Keratinocyte (primary cell): ENCODE data around the gene MMP19. TPM values are rescaled to one million over a fixed set of nuclear protein-coding genes. Genes with fewer than 3 reads are reported as not detected.

Experiments used
- DNase-seq: peaks from one replicate; pipeline ENCODE4 v3.0.0-alpha.2; 2011; ENCODE audit warnings: low read depth, missing footprints, low spot score
- FAIRE-seq: peaks from 2 replicates; lab custom pipeline; 2011; peaks lifted over from hg19 to GRCh38; lab: Jason Lieb, UNC
- H2AFZ ChIP-seq: 2 replicates; pipeline ENCODE4 v1.6.0; 2012; ENCODE audit warnings: low read length, control low read depth, inconsistent platforms; ENCODE audit not compliant: control insufficient read depth
- H3K27ac ChIP-seq: 2 replicates; pipeline ENCODE4 v1.5.1; 2011; ENCODE audit warnings: low read length; ENCODE audit not compliant: control insufficient read depth, insufficient read depth
- H3K27me3 ChIP-seq: 3 replicates; pipeline ENCODE4 v1.6.0; 2011; ENCODE audit warnings: low read length; ENCODE audit not compliant: control insufficient read depth, insufficient read depth; ENCODE audit errors: extremely low read depth
- H3K36me3 ChIP-seq, 2 experiments: 2 replicates in 1 of 2; 3 replicates in 1 of 2; pipeline ENCODE4 v1.5.1; 2011; ENCODE audit warnings: low read length in 2 of 2, mild to moderate bottlenecking in 1 of 2; ENCODE audit not compliant: control insufficient read depth in 2 of 2, insufficient read depth in 2 of 2; ENCODE audit errors: extremely low read depth in 1 of 2
- H3K4me1 ChIP-seq: 3 replicates; pipeline ENCODE4 v1.5.1; 2011; ENCODE audit warnings: low read length; ENCODE audit not compliant: control insufficient read depth, insufficient read depth; ENCODE audit errors: extremely low read depth
- H3K4me2 ChIP-seq: 3 replicates; pipeline ENCODE4 v1.6.0; 2011; ENCODE audit warnings: low read depth, low read length; ENCODE audit not compliant: control insufficient read depth, insufficient read depth; ENCODE audit errors: extremely low read depth
- H3K4me3 ChIP-seq, 3 experiments: fragments of 200-600 bp in 1 of 3; sonication (generic) in 1 of 3; 2 replicates in 2 of 3; 3 replicates in 1 of 3; pipeline ENCODE4 v1.5.1; 2011 to 2016; ENCODE audit warnings: low read length in 3 of 3, mild to moderate bottlenecking in 3 of 3, control low read depth in 2 of 3, inconsistent platforms in 1 of 3, low read depth in 1 of 3, mixed read lengths in 1 of 3, mixed run types in 1 of 3, moderate library complexity in 1 of 3; ENCODE audit not compliant: control insufficient read depth in 2 of 3, insufficient read depth in 2 of 3; ENCODE audit errors: extremely low read depth in 1 of 3
- H3K79me2 ChIP-seq: 2 replicates; pipeline ENCODE4 v1.6.0; 2012; ENCODE audit warnings: low read length; ENCODE audit not compliant: control insufficient read depth, insufficient read depth
- H3K9ac ChIP-seq: 3 replicates; pipeline ENCODE4 v1.6.0; 2011; ENCODE audit warnings: low read length; ENCODE audit not compliant: control insufficient read depth, insufficient read depth; ENCODE audit errors: extremely low read depth
- H3K9me1 ChIP-seq: 3 replicates; pipeline ENCODE4 v1.6.0; 2011; ENCODE audit warnings: low read length; ENCODE audit not compliant: control insufficient read depth, insufficient read depth; ENCODE audit errors: extremely low read depth
- H3K9me3 ChIP-seq: 2 replicates; pipeline ENCODE4 v1.5.1; 2012; ENCODE audit warnings: low read depth, low read length; ENCODE audit not compliant: control insufficient read depth
- H4K20me1 ChIP-seq: 3 replicates; pipeline ENCODE4 v1.6.0; 2011; ENCODE audit warnings: low read length; ENCODE audit not compliant: control insufficient read depth, insufficient read depth; ENCODE audit errors: extremely low read depth
- CTCF ChIP-seq, 3 experiments: IDR thresholded peaks in 1 of 3; conservative IDR thresholded peaks in 1 of 3; optimal IDR thresholded peaks in 1 of 3; 2 replicates in 2 of 3; 3 replicates in 1 of 3; pipeline versions ENCODE3 to v1.5.1; 2011; ENCODE audit warnings: low read length in 3 of 3, mild to moderate bottlenecking in 3 of 3, moderate library complexity in 2 of 3, control low read depth in 1 of 3, inconsistent platforms in 1 of 3; ENCODE audit not compliant: insufficient read depth in 2 of 3; ENCODE audit errors: extremely low read depth in 1 of 3
- EZH2 ChIP-seq: IDR thresholded peaks from one replicate; pipeline ENCODE4 v1.6.1; 2012; ENCODE audit warnings: inconsistent platforms, mild to moderate bottlenecking, low read length, moderate library complexity
- dilution Hi-C: fragments of 300-500 bp; cut with MboI; formaldehyde crosslinking; loops from one replicate; pipeline ENCODE4 v1.7.0; 2020; ENCODE audit warnings: low sequenced_read_pairs; ENCODE audit not compliant: extremely low pct_ligation_motif_present
- polyA plus RNA-seq, 5 experiments: library from polyadenylated mRNA; depleted of rRNA in 3 of 5; stranded (reverse) in 3 of 5; stranded (forward) in 1 of 5; unstranded in 1 of 5; fragments of >200 nt; gene quantifications; 1 replicate in 1 of 5; 2 replicates in 3 of 5; 3 replicates in 1 of 5; pipeline versions ENCODE4 v1.2.1 to v1.2.3, GENCODE V29; 2011 to 2012; ENCODE audit warnings: missing spikeins in 2 of 5, low read depth in 1 of 5, low replicate concordance in 1 of 5

The MMP19 gene
- polyA plus RNA-seq, 1 donor (not counting 4 experiments of a cell fraction or from before 2014, with no cell fraction given): 2.7 TPM

GRCh38 chr12:55831447-55831815, 11.3 kb downstream of the MMP19 start:
- no peak for FAIRE-seq
- Histone ChIP-seq H3K36me3 (peaks cover 0 to 3% of the 10 kb centered on the region in 2 experiments), H3K79me2 (peaks cover 27% of the 10 kb centered on the region), H3K4me2 (peak overlapping the region; percentile 98), H3K4me3 (peak overlapping the region; percentile 88 to 98 (median 93)), H3K4me1 (peaks cover 27% of the 10 kb centered on the region), H4K20me1 (no peaks in the 10 kb centered on the region), H3K9me1 (peaks cover 3% of the 10 kb centered on the region), H3K9me3 (no peaks in the 10 kb centered on the region), H3K27me3 (no peaks in the 10 kb centered on the region), H3K27ac (no peak overlapping the region), H3K9ac (no peak overlapping the region), H2AFZ (peak overlapping the region; percentile 70)
- TF ChIP-seq CTCF (optimal IDR thresholded peaks at IDR 0.05 in 1 of 3, IDR thresholded peaks at IDR 0.05 in 1 of 3, conservative IDR thresholded peaks at IDR 0.05 in 1 of 3; ENCODE audit: extremely low read depth in 1 of 3, insufficient read depth in 2 of 3, low read length in 3 of 3) (no peak), EZH2 (no peak)
- DNase-seq: no peak
- dilution Hi-C loops: no loop called here

GRCh38 chr12:55830601-55831446, 11.9 kb downstream of the MMP19 start:
- H3K36me3 ChIP-seq: peaks cover 0 to 3% of the 10 kb centered on the region in 2 experiments
- dilution Hi-C loops: no loop called here
- no peaks in the 10 kb centered on the region for H3K27me3 ChIP-seq
- H3K4me3 ChIP-seq: peak overlapping the region; percentile 88 to 98 (median 93)
- H3K9me3 ChIP-seq: no peaks in the 10 kb centered on the region
- no peaks in the 10 kb centered on the region for H4K20me1 ChIP-seq
- H2AFZ ChIP-seq: peak overlapping the region; percentile 70
- H3K27ac ChIP-seq: peak overlapping the region; percentile 78
- peaks cover 27% of the 10 kb centered on the region for H3K4me1 ChIP-seq
- peak overlapping the region; percentile 98 for H3K4me2 ChIP-seq
- FAIRE-seq (no peak), DNase-seq (no peak)
- no peak for TF ChIP-seq CTCF (optimal IDR thresholded peaks at IDR 0.05 in 1 of 3, IDR thresholded peaks at IDR 0.05 in 1 of 3, conservative IDR thresholded peaks at IDR 0.05 in 1 of 3; ENCODE audit: extremely low read depth in 1 of 3, insufficient read depth in 2 of 3, low read length in 3 of 3)
- H3K9me1 ChIP-seq: peaks cover 3% of the 10 kb centered on the region
- H3K9ac ChIP-seq: peak overlapping the region; percentile 84
- H3K79me2 ChIP-seq: peaks cover 32% of the 10 kb centered on the region
